ENCODE results near the gene CACNA1G.

CACNA1G gene

GRCh38 chr17:50570032-50570431 is 9.5 kb downstream of the CACNA1G start:
- no peak for DNase-seq

GRCh38 chr17:50570528-50570927 is 10.0 kb downstream of the CACNA1G start:
- DNase-seq = peak; percentile 84

GRCh38 chr17:50571681-50572080 is 11.2 kb downstream of the CACNA1G start:
- no peak for DNase-seq

GRCh38 chr17:50572541-50572940 is 12.0 kb downstream of the CACNA1G start:
- no peak for DNase-seq

GRCh38 chr17:50573866-50574611 is 13.5 kb downstream of the CACNA1G start:
- DNase-seq = no peak

GRCh38 chr17:50575581-50576210 is 15.2 kb downstream of the CACNA1G start:
- DNase-seq = peak; percentile 57

- DNase-seq = no peak
Observed at GRCh38 chr17:50576864-50577263, 16.3 kb downstream of the CACNA1G start.

GRCh38 chr17:50577451-50577954 is 17.0 kb downstream of the CACNA1G start:
- DNase-seq = no peak

- no peak for DNase-seq
Observed at GRCh38 chr17:50578173-50578572, 17.7 kb downstream of the CACNA1G start.

- DNase-seq = no peak
Observed at GRCh38 chr17:50579399-50579798, 18.9 kb downstream of the CACNA1G start.

GRCh38 chr17:50580646-50581045 is 20.1 kb downstream of the CACNA1G start:
- no peak for DNase-seq

GRCh38 chr17:50581316-50581715 is 20.8 kb downstream of the CACNA1G start:
- DNase-seq = no peak

GRCh38 chr17:50582741-50583140 is 22.2 kb downstream of the CACNA1G start:
- no peak for DNase-seq

- DNase-seq = no peak
Observed at GRCh38 chr17:50583641-50584040, 23.1 kb downstream of the CACNA1G start.

- no peak for DNase-seq
Observed at GRCh38 chr17:50584116-50584515, 23.6 kb downstream of the CACNA1G start.

GRCh38 chr17:50584749-50585148 is 24.2 kb downstream of the CACNA1G start:
- DNase-seq = no peak

GRCh38 chr17:50585346-50585745 is 24.8 kb downstream of the CACNA1G start:
- DNase-seq = no peak

- DNase-seq = no peak
Observed at GRCh38 chr17:50585891-50586290, 25.4 kb downstream of the CACNA1G start.

GRCh38 chr17:50586421-50587247 is 26.1 kb downstream of the CACNA1G start:
- DNase-seq = peak; percentile 58

GRCh38 chr17:50587571-50587970 is 27.1 kb downstream of the CACNA1G start:
- DNase-seq = no peak

- no peak for DNase-seq
Observed at GRCh38 chr17:50588391-50589049, 28.0 kb downstream of the CACNA1G start.

- DNase-seq = no peak
Observed at GRCh38 chr17:50589095-50589705, 28.7 kb downstream of the CACNA1G start.
